Tibial nerve (tissue), 4 donors: ENCODE measurements around the gene WDR45B. TPM values are rescaled to one million over a fixed set of nuclear protein-coding genes. Genes with fewer than 3 reads are reported as not detected.

Experiments
- DNase-seq, 2 donors: peaks; one replicate each; pipeline ENCODE4 v3.0.0-alpha.2; 2019; ENCODE audit warnings: low spot score in 2 of 2
- H3K27ac ChIP-seq, 4 donors: fragments of 200-600 bp; sonication (generic) in 3 of 4; one replicate each; pipeline ENCODE4 v1.5.1; 2017 to 2019; ENCODE audit warnings: mild to moderate bottlenecking in 1 of 4
- H3K27me3 ChIP-seq, 2 donors: fragments of 200-600 bp; sonication (generic) in 1 of 2; one replicate each; pipeline versions ENCODE4 v1.5.1 to v1.6.0; 2017 to 2019
- H3K36me3 ChIP-seq, 3 donors: fragments of 200-600 bp; sonication (generic); one replicate each; pipeline ENCODE4 v1.5.1; 2018 to 2019
- H3K4me1 ChIP-seq, 4 donors: fragments of 200-600 bp; sonication (generic) in 3 of 4; one replicate each; pipeline ENCODE4 v1.5.1; 2017 to 2019
- H3K4me3 ChIP-seq, 4 donors: fragments of 200-600 bp; sonication (generic) in 3 of 4; one replicate each; pipeline ENCODE4 v1.5.1; 2017 to 2019; ENCODE audit warnings: mild to moderate bottlenecking in 1 of 4, moderate library complexity in 1 of 4
- H3K9me3 ChIP-seq, 4 donors: fragments of 200-600 bp; sonication (generic) in 3 of 4; one replicate each; pipeline ENCODE4 v1.5.1; 2017 to 2019
- CTCF ChIP-seq, 5 experiments: fragments of 200-600 bp in 3 of 5; fragments of 450-650 bp in 2 of 5; sonication (generic) in 3 of 5; IDR thresholded peaks; one replicate each; pipeline ENCODE4 v1.5.1; 2016 to 2019; ENCODE audit warnings: antibody characterized with exemption in 5 of 5, mild to moderate bottlenecking in 3 of 5, moderate library complexity in 2 of 5
- EP300 ChIP-seq, 2 donors: sonication (generic); formaldehyde crosslinking; IDR thresholded peaks; one replicate each; pipeline ENCODE4 v1.6.1; 2017; ENCODE audit warnings: antibody characterized with exemption in 2 of 2, mild to moderate bottlenecking in 1 of 2
- POLR2A ChIP-seq, 2 donors: fragments of 450-650 bp; IDR thresholded peaks; one replicate each; pipeline ENCODE4 v1.6.1; 2017; ENCODE audit warnings: antibody characterized with exemption in 2 of 2, mild to moderate bottlenecking in 2 of 2, moderate library complexity in 2 of 2
- WGBS, 2 donors: methylation state at CpG; one replicate each; pipeline ENCODE4 v1.1.5; 2018; 5-methylcytosine and 5-hydroxymethylcytosine counted together
- total RNA-seq, 4 donors: library from RNA; depleted of rRNA; stranded (reverse); fragments of >200 nt; gene quantifications; one replicate each; pipeline ENCODE4 v1.1.0, GENCODE V29; 2016

Gene WDR45B
- total RNA-seq, 4 donors from 2014 or later, result 64.9 to 114 (median 88.5) TPM

- no peak overlapping the region for H3K27ac ChIP-seq
- WGBS, 2 donors, result 92 to 94% methylated on average over 4 of the region's 4 CpGs
- no peaks in the 10 kb centered on the region for H3K9me3 ChIP-seq
- DNase-seq, result no peak
- no peak overlapping the region for H3K4me3 ChIP-seq
- H3K4me1 ChIP-seq, result peaks cover 0 to 54% (median 19%) of the 10 kb centered on the region in 4 donors
- TF ChIP-seq CTCF (IDR thresholded peaks at IDR 0.05) (no peak), EP300 (IDR thresholded peaks at IDR 0.05) (no peak), POLR2A (IDR thresholded peaks at IDR 0.05) (no peak)
- peaks cover 0 to 39% (median 0%) of the 10 kb centered on the region in 3 donors for H3K36me3 ChIP-seq
- H3K27me3 ChIP-seq, result no peaks in the 10 kb centered on the region
Measured at GRCh38 chr17:82645516-82645915, 2.7 kb downstream of the WDR45B start.

- no peak for DNase-seq
- H3K9me3 ChIP-seq, result no peaks in the 10 kb centered on the region
- TF ChIP-seq POLR2A (IDR thresholded peaks at IDR 0.05), result no peak
- H3K27ac ChIP-seq, result no peak overlapping the region
- WGBS, 2 donors, result 81 to 88% methylated on average over 5 of the region's 5 CpGs
- no peak overlapping the region for H3K4me3 ChIP-seq
- H3K36me3 ChIP-seq, result peaks cover 0 to 50% (median 0%) of the 10 kb centered on the region in 3 donors
- H3K27me3 ChIP-seq, result no peaks in the 10 kb centered on the region
- peaks cover 0 to 60% (median 19%) of the 10 kb centered on the region in 4 donors for H3K4me1 ChIP-seq
Measured at GRCh38 chr17:82644148-82644547, 4.1 kb downstream of the WDR45B start.

- Histone ChIP-seq H3K27me3 (no peaks in the 10 kb centered on the region), H3K4me1 (peaks cover 0 to 61% (median 14%) of the 10 kb centered on the region in 4 donors), H3K36me3 (peaks cover 0 to 54% (median 0%) of the 10 kb centered on the region in 3 donors), H3K27ac (no peak overlapping the region), H3K9me3 (no peaks in the 10 kb centered on the region), H3K4me3 (no peak overlapping the region)
- TF ChIP-seq CTCF (IDR thresholded peaks at IDR 0.05) (no peak), EP300 (IDR thresholded peaks at IDR 0.05) (no peak), POLR2A (IDR thresholded peaks at IDR 0.05) (no peak)
- no peak for DNase-seq
- WGBS, 2 donors, result 81 to 88% methylated on average over 14 of the region's 14 CpGs
Measured at GRCh38 chr17:82642022-82642421, 6.2 kb downstream of the WDR45B start.

GRCh38 chr17:82640036-82640435, 8.2 kb downstream of the WDR45B start:
- WGBS, 2 donors, result 91 to 95% methylated on average over 5 of the region's 5 CpGs
- H3K36me3 ChIP-seq, result peaks cover 0 to 62% (median 0%) of the 10 kb centered on the region in 3 donors
- TF ChIP-seq CTCF (IDR thresholded peaks at IDR 0.05) (no peak), POLR2A (IDR thresholded peaks at IDR 0.05) (no peak), EP300 (IDR thresholded peaks at IDR 0.05) (no peak)

GRCh38 chr17:82639628-82640027, 8.6 kb downstream of the WDR45B start:
- H3K4me3 ChIP-seq, result no peak overlapping the region
- TF ChIP-seq POLR2A (IDR thresholded peaks at IDR 0.05) (no peak), EP300 (IDR thresholded peaks at IDR 0.05) (no peak), CTCF (IDR thresholded peaks at IDR 0.05) (no peak)
- no peak for DNase-seq
- H3K27ac ChIP-seq, result no peak overlapping the region
- WGBS, 2 donors, result 80 to 84% methylated on average over 14 of the region's 14 CpGs
- H3K9me3 ChIP-seq, result no peaks in the 10 kb centered on the region
- peaks cover 0 to 43% (median 0%) of the 10 kb centered on the region in 4 donors for H3K4me1 ChIP-seq
- peaks cover 0 to 64% (median 0%) of the 10 kb centered on the region in 3 donors for H3K36me3 ChIP-seq
- no peaks in the 10 kb centered on the region for H3K27me3 ChIP-seq

More at GRCh38 chr17:82640036-82640435, 8.2 kb downstream of the WDR45B start:
- DNase-seq, result no peak
- peaks cover 0 to 43% (median 0%) of the 10 kb centered on the region in 4 donors for H3K4me1 ChIP-seq
- H3K27me3 ChIP-seq, result no peaks in the 10 kb centered on the region
- H3K9me3 ChIP-seq, result no peaks in the 10 kb centered on the region
- H3K4me3 ChIP-seq, result no peak overlapping the region
- no peak overlapping the region for H3K27ac ChIP-seq
